ENCODE data around the gene TXNRD2.

TXNRD2 gene

DNA sequence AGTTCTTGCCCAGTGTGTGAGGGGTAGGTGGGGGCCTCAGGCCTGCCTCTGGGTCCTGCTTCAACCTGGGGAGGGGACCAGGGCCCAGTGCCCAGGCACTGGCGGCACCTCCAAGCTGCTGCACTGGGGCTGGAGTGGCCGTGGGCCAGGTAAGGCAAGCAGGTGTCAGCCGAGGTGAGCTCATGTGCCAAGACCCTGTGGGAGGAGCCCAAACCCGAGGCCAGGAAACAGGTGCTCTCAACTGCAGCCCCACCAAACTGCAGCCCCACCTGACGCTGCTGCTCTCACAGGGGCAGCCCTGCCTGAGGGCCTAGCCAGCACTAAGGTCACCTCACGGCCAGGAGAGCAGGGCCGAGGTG is 68.9 kb downstream of the TXNRD2 start:
- in situ Hi-C loops (cut with MboI; ENCODE audit: low pct_unique_long_range_greater_than_20kb, low sequenced_read_pairs, unreplicated experiment): loop anchor here (25.0 kb wide), 1 partner anchor 90 kb away; no protein-coding TSS in a partner anchor
- TF ChIP-seq, protein P1, sequence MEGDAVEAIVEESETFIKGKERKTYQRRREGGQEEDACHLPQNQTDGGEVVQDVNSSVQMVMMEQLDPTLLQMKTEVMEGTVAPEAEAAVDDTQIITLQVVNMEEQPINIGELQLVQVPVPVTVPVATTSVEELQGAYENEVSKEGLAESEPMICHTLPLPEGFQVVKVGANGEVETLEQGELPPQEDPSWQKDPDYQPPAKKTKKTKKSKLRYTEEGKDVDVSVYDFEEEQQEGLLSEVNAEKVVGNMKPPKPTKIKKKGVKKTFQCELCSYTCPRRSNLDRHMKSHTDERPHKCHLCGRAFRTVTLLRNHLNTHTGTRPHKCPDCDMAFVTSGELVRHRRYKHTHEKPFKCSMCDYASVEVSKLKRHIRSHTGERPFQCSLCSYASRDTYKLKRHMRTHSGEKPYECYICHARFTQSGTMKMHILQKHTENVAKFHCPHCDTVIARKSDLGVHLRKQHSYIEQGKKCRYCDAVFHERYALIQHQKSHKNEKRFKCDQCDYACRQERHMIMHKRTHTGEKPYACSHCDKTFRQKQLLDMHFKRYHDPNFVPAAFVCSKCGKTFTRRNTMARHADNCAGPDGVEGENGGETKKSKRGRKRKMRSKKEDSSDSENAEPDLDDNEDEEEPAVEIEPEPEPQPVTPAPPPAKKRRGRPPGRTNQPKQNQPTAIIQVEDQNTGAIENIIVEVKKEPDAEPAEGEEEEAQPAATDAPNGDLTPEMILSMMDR (IDR thresholded peaks at IDR 0.05; ENCODE audit: extremely low read depth, insufficient read depth, missing control alignments): no peak

DNA sequence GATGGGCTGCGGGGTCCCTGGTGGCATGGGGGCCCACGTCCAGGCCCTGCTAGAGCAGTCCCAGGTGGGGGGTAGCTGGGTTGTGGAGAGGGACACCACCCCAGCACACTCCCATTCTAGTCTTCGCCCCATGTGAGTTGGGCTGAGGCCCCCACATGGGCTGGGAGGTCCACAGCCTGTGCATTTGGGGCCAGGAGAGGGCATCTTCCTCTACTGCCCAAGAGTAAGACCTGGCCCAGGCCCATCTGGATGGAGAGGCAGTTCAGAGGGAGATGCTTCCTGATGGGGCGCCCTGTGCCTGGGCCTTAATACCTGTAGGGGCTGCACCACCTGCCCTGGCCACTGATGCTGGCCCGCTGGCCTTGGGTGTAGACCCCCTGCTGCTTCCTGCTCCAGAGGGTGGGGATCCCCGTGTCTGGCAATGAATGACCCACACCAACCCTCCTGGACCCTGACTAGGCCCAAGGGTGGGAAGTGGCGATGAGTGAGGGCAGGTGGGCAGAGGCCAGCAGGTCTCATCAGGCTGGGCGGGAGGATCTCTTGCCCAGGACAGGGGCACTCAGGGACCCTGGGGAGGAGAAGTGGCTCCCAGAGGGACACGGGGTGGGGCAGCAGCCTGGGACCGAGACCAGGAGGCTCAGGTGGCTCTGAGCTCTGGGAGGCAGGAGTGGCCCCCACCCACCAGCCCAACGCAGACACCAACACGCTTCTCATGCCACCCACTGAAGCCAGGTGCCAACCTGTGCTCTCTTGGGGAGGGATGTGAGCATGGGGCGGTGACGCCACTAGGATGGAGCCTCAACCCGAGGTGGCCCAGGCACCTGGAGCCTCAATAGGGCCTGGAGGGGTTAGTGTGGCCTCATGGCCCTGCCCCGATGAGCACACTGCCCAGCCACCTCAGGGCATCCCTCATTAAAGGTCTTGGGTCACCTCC is 69.5 kb downstream of the TXNRD2 start:
- no peak for DNase-seq (ENCODE audit: low spot score)
- in situ Hi-C loops (cut with MboI; ENCODE audit: low pct_unique_long_range_greater_than_20kb, low sequenced_read_pairs, unreplicated experiment): loop anchor here (25.0 kb wide), 1 partner anchor 90 kb away; no protein-coding TSS in a partner anchor
- TF ChIP-seq, protein P1 (IDR thresholded peaks at IDR 0.05; ENCODE audit: extremely low read depth, insufficient read depth, missing control alignments): no peak

More for the DNA sequence above, 68.9 kb downstream of the TXNRD2 start:
- no peak for DNase-seq (ENCODE audit: low spot score)

DNA sequence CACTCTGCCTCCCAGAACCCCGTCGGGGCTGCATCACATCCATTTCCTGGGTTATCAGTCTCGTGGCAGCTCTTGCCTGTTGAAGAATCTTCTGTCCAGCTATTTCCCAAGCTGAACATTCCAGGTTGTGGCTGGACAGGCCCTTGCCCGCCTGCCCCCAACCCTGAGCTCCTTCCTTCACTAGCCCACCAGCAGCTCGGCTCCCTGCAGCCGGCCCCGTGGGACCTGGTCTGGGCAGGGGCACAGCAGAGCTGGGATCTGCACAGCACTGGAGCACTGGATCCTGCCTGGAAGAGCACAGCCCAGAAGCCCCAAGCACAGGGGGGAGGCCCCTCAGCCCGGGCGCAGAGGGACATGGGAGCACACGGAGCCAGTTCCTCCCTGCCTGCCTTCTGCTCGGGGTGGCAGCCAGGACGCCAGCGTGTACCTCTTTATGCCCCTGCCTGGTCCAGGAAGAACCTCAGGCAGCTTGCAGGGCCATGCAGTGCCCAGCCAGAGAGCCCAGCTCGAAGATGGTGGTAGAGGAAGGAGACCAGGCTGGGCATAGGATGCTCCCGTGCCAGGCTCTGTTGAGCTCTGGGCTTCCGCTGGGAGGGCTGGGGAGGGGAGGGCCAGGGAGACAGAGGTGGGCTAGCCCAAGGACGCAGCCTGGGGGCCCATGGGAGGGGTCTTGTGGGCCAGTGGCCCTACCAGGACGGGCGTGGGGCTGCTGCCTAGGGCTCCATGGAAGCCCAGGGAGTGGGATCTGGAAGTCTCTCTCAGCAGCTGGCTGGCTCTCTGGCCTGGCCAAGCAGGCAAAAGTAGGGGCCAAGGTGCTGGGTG is 70.4 kb downstream of the TXNRD2 start:
- TF ChIP-seq, protein P1 (IDR thresholded peaks at IDR 0.05; ENCODE audit: extremely low read depth, insufficient read depth, missing control alignments): no peak
- in situ Hi-C loops (cut with MboI; ENCODE audit: low pct_unique_long_range_greater_than_20kb, low sequenced_read_pairs, unreplicated experiment): loop anchor here (25.0 kb wide), 1 partner anchor 91 kb away; no protein-coding TSS in a partner anchor
- no peak for DNase-seq (ENCODE audit: low spot score)

DNA sequence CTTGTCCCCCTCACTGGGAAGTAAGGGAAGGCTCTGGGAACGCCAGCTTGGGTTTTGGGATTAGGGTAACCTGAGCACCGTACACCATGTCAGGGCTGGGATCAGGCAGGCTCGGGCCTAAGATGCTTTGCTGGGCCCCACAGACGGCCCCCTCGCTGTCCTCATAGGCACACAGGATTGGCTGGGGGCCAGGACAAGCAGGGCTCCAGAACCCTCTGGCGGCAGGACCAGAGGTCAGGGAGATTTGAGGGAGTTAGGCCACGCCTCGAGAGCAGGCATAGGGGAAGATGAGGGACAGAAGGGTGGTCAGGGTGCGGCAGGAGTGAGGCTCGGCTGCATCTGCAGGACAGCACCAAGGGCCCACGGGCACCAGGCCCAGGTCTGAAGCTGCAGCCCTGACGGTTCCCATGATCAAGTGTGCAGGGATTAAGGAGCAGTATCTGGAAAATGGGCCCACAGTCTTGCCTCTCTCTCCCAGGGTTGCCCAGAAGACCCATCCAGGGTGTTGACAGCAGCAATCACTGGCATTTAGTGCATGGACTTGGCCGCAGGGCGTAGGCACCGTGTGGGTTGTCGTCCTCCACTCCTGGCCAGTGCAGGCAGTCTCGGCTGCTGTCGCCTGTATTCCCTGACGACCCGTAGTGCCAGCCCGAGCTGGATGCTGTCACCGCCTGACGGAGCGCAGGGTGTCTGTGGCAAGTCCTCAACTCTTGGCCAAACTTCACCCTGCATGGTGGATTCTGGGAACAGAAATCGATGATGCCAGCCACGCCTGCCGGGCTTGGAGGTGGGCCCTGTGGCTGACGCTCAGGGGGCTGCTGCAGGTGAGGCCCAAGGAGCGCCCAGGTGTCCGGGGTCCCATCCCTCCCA is 71.2 kb downstream of the TXNRD2 start:
- DNase-seq (ENCODE audit: low spot score): no peak
- in situ Hi-C loops (cut with MboI; ENCODE audit: low pct_unique_long_range_greater_than_20kb, low sequenced_read_pairs, unreplicated experiment): loop anchor here (25.0 kb wide), 1 partner anchor 92 kb away; no protein-coding TSS in a partner anchor
- TF ChIP-seq, protein P1 (IDR thresholded peaks at IDR 0.05; ENCODE audit: extremely low read depth, insufficient read depth, missing control alignments): no peak

DNA sequence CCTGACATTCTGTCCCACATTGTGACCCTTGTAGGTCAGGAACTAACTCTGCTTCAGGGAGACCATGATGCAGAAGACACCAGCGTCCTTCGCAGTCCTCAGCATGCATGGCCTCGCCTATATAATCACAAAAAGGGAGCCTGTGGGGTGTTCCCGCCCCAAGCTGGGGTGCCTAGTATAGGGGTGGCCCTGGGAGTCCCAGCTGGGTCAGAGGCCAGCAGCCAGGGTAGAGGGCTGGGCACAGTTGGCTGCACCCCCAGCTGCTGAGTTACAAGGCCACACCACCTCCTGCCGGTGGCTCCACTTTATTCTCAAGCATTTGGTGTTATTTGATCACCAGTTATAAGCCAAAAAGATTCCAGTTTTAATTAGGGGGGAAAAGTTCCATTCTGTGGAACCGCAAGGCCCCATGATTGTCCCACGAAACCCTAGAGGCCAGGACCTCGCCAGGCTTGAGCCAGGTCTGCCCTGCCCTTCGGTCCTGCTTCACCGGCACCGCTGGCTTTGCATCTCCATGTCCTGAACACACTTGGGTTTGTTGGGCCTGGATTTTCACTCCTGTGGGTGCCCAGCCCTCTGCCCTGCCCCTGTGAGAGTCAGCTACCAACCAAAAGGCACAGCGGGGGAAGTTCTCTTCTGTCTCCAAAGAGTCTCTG is 72.0 kb downstream of the TXNRD2 start:
- in situ Hi-C loops (cut with MboI; ENCODE audit: low pct_unique_long_range_greater_than_20kb, low sequenced_read_pairs, unreplicated experiment): loop anchor here (25.0 kb wide), 1 partner anchor 93 kb away; no protein-coding TSS in a partner anchor
- no peak for DNase-seq (ENCODE audit: low spot score)
- TF ChIP-seq, protein P1 (IDR thresholded peaks at IDR 0.05; ENCODE audit: extremely low read depth, insufficient read depth, missing control alignments): no peak
